Fibroblast of lung (primary cell): ENCODE measurements around the gene SCGB3A1. TPM values are rescaled to one million over a fixed set of nuclear protein-coding genes. Genes with fewer than 3 reads are reported as not detected.

ENCODE experiments used
- DNase-seq, 2 donors: peaks; one replicate each; pipeline versions ENCODE4 v3.0.0 to v3.0.0-alpha.2; 2010; ENCODE audit warnings: low read depth in 2 of 2
- H2AFZ ChIP-seq: 2 replicates; pipeline ENCODE4 v1.5.1; 2012; ENCODE audit warnings: low read length, control low read depth, inconsistent platforms
- H3K27ac ChIP-seq: 2 replicates; pipeline ENCODE4 v1.5.1; 2011; ENCODE audit warnings: low read length, control low read depth; ENCODE audit not compliant: insufficient read depth
- H3K27me3 ChIP-seq: 2 replicates; pipeline ENCODE4 v1.5.1; 2011; ENCODE audit warnings: mild to moderate bottlenecking, low read length; ENCODE audit not compliant: control insufficient read depth, insufficient read depth
- H3K36me3 ChIP-seq: 2 replicates; pipeline ENCODE4 v1.5.1; 2011; ENCODE audit warnings: low read length; ENCODE audit not compliant: control insufficient read depth, insufficient read depth
- H3K4me1 ChIP-seq: 2 replicates; pipeline ENCODE4 v1.5.1; 2011; ENCODE audit warnings: low read length; ENCODE audit not compliant: control insufficient read depth, insufficient read depth; ENCODE audit errors: extremely low read depth
- H3K4me2 ChIP-seq: 2 replicates; pipeline ENCODE4 v1.5.1; 2011; ENCODE audit warnings: low read length, control low read depth; ENCODE audit not compliant: insufficient read depth; ENCODE audit errors: extremely low read depth
- H3K4me3 ChIP-seq, 4 experiments: fragments of 200-600 bp in 1 of 4; sonication (generic) in 1 of 4; replicated peaks in 1 of 4; 2 replicates each; pipeline ENCODE4 v1.5.1; 2011 to 2016; ENCODE audit warnings: low read length in 4 of 4, low read depth in 3 of 4, mild to moderate bottlenecking in 3 of 4, control low read depth in 2 of 4, inconsistent platforms in 1 of 4, mixed read lengths in 1 of 4; ENCODE audit not compliant: insufficient read depth in 1 of 4; ENCODE audit errors: control extremely low read depth in 1 of 4
- H3K79me2 ChIP-seq: 2 replicates; pipeline ENCODE4 v1.5.1; 2012; ENCODE audit warnings: mild to moderate bottlenecking, low read length, inconsistent platforms; ENCODE audit not compliant: control insufficient read depth, insufficient read depth
- H3K9ac ChIP-seq: 2 replicates; pipeline ENCODE4 v1.5.1; 2011; ENCODE audit warnings: mild to moderate bottlenecking, low read length, control low read depth; ENCODE audit not compliant: insufficient read depth
- H3K9me3 ChIP-seq: 2 replicates; pipeline ENCODE4 v1.5.1; 2012; ENCODE audit warnings: low read depth, low read length; ENCODE audit not compliant: control insufficient read depth, insufficient read depth
- H4K20me1 ChIP-seq: 2 replicates; pipeline ENCODE4 v1.5.1; 2011; ENCODE audit warnings: low read length; ENCODE audit not compliant: control insufficient read depth, insufficient read depth; ENCODE audit errors: extremely low read depth
- CTCF ChIP-seq, 2 donors: IDR thresholded peaks in 1 of 2; conservative IDR thresholded peaks in 1 of 2; 1 replicate in 1 of 2; 2 replicates in 1 of 2; pipeline ENCODE4 v1.5.1; 2011 to 2012; ENCODE audit warnings: low read length in 2 of 2, control low read depth in 1 of 2, inconsistent platforms in 1 of 2, low read depth in 1 of 2, mild to moderate bottlenecking in 1 of 2
- EZH2 ChIP-seq: IDR thresholded peaks from 2 replicates; pipeline ENCODE4 v1.5.1; 2012; ENCODE audit warnings: low read length, control low read depth, mild to moderate bottlenecking; ENCODE audit errors: missing control alignments
- polyA plus RNA-seq, 2 donors: library from polyadenylated mRNA; depleted of rRNA in 1 of 2; stranded (reverse) in 1 of 2; unstranded in 1 of 2; fragments of >200 nt; gene quantifications; 2 replicates each; pipeline ENCODE4 v1.2.1, GENCODE V29; 2011 to 2012; ENCODE audit warnings: missing spikeins in 1 of 2
- total RNA-seq: library from RNA; depleted of rRNA; stranded (reverse); fragments of >200 nt; gene quantifications from 2 replicates; pipeline ENCODE4 v1.2.1, GENCODE V29; 2014

SCGB3A1 gene
- total and polyA plus RNA-seq, 2 donors (not counting 1 experiment from before 2014, with no cell fraction given) = not detected

DNA sequence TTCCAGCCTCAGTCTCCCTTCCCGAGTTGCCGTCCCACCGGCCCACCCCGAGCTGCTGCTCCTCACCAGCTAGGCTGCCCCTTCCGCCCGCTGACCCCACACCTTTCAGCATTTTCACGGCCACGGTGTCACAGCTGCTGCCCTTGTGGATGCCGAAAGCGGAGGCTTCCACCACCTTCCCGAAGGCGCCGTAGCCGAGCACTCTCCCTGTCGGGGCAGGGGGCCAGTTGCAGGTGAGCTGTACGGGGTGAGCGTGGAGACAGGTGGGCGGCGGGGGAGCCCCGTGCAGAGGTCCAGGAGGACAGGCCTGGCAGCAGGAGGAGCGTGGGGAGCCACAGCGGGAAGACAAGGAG lies 28.2 kb upstream of the SCGB3A1 start:
- H3K27me3 ChIP-seq = no peaks in the 10 kb centered on the region
- H3K36me3 ChIP-seq = no peaks in the 10 kb centered on the region
- H3K79me2 ChIP-seq = no peaks in the 10 kb centered on the region
- DNase-seq = no peak
- H3K27ac ChIP-seq = no peak overlapping the region
- no peak for TF ChIP-seq CTCF (conservative IDR thresholded peaks at IDR 0.05 in 1 of 2, IDR thresholded peaks at IDR 0.05 in 1 of 2; ENCODE audit: low read depth in 1 of 2, low read length in 2 of 2)
- no peak for TF ChIP-seq EZH2
- H4K20me1 ChIP-seq = no peaks in the 10 kb centered on the region
- H3K9ac ChIP-seq = no peak overlapping the region
- H3K4me3 ChIP-seq = no peak overlapping the region
- H3K4me1 ChIP-seq = no peaks in the 10 kb centered on the region
- H3K9me3 ChIP-seq = no peaks in the 10 kb centered on the region
- H3K4me2 ChIP-seq = no peak overlapping the region
- no peak overlapping the region for H2AFZ ChIP-seq

GRCh38 chr5:180618829-180619562 lies 27.7 kb upstream of the SCGB3A1 start:
- H3K4me2 ChIP-seq = peak overlapping the region; percentile 75
- H3K4me1 ChIP-seq = no peaks in the 10 kb centered on the region
- no peaks in the 10 kb centered on the region for H4K20me1 ChIP-seq
- H2AFZ ChIP-seq = no peak overlapping the region
- TF ChIP-seq EZH2 = no peak
- TF ChIP-seq CTCF (conservative IDR thresholded peaks at IDR 0.05 in 1 of 2, IDR thresholded peaks at IDR 0.05 in 1 of 2; ENCODE audit: low read depth in 1 of 2, low read length in 2 of 2) = peak in 1 of 2 donors; percentile 40
- H3K27me3 ChIP-seq = no peaks in the 10 kb centered on the region
- no peaks in the 10 kb centered on the region for H3K36me3 ChIP-seq
- peak overlapping the region in 2 of 4 experiments; percentile 31 to 32 for H3K4me3 ChIP-seq
- H3K79me2 ChIP-seq = no peaks in the 10 kb centered on the region
- H3K27ac ChIP-seq = no peak overlapping the region
- no peaks in the 10 kb centered on the region for H3K9me3 ChIP-seq
- H3K9ac ChIP-seq = no peak overlapping the region
- peak; percentile 46 to 63 for DNase-seq

DNA sequence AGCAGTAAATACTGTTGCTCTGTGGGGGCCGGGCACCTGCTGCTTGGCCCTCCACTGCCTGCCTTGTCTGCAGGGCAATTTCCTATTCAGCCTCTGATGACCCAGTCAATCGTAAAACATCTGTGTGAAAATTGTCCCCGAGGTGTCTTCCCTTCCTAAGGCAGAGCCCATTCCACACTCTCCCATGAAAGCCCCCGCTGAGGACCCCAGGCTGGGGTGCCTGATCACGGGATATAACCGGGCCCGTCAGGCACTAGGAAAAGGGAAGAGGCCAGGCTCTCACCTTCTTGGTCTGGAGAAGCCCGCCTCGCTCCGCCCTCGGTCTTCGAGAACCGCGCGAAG lies 27.2 kb upstream of the SCGB3A1 start:
- no peak overlapping the region for H2AFZ ChIP-seq
- no peak for DNase-seq
- peak overlapping the region; percentile 75 for H3K4me2 ChIP-seq
- no peaks in the 10 kb centered on the region for H3K9me3 ChIP-seq
- H3K4me3 ChIP-seq = peak overlapping the region in 1 of 4 experiments; percentile 32
- no peaks in the 10 kb centered on the region for H3K36me3 ChIP-seq
- H3K4me1 ChIP-seq = no peaks in the 10 kb centered on the region
- H3K79me2 ChIP-seq = no peaks in the 10 kb centered on the region
- H3K27ac ChIP-seq = no peak overlapping the region
- no peak overlapping the region for H3K9ac ChIP-seq
- H3K27me3 ChIP-seq = no peaks in the 10 kb centered on the region
- TF ChIP-seq EZH2 (no peak), CTCF (conservative IDR thresholded peaks at IDR 0.05 in 1 of 2, IDR thresholded peaks at IDR 0.05 in 1 of 2; ENCODE audit: low read depth in 1 of 2, low read length in 2 of 2) (no peak)
- H4K20me1 ChIP-seq = no peaks in the 10 kb centered on the region
